ENCODE results near the gene SLC25A52. TPM values are rescaled to one million over a fixed set of nuclear protein-coding genes. Genes with fewer than 3 reads are reported as not detected.

The SLC25A52 gene
- total RNA-seq, 1 donor from 2014 or later = not detected

Other genes with a start within 250 kb of the SLC25A52 start
- gene TTR, start 169.0 kb downstream of the SLC25A52 start, total RNA-seq = not detected in 2 replicates
- gene B4GALT6, start 76.3 kb downstream of the SLC25A52 start, total RNA-seq = 10.2 and 11.8 TPM in 2 replicates
- gene TRAPPC8, start 182.2 kb upstream of the SLC25A52 start, total RNA-seq = 21.3 and 29.9 TPM in 2 replicates